Spinal cord (tissue), 10 donors: ENCODE measurements around the gene AUP1. TPM values are rescaled to one million over a fixed set of nuclear protein-coding genes. Genes with fewer than 3 reads are reported as not detected.

Experiments
- DNase-seq, 6 donors: peaks; one replicate each; pipeline versions ENCODE4 v3.0.0 to v3.0.0-alpha.2; 2013 to 2015; ENCODE audit warnings: low spot score in 6 of 6, low read depth in 4 of 6
- H3K27ac ChIP-seq: one replicate; pipeline ENCODE4 v1.5.1; 2013; ENCODE audit warnings: low read depth, low read length, control low read depth
- H3K27me3 ChIP-seq: one replicate; pipeline ENCODE4 v1.6.1; 2013; ENCODE audit warnings: low read length; ENCODE audit not compliant: control insufficient read depth, insufficient read depth
- H3K36me3 ChIP-seq: one replicate; pipeline ENCODE4 v1.6.1; 2013; ENCODE audit warnings: low read length; ENCODE audit not compliant: control insufficient read depth, insufficient read depth
- H3K4me1 ChIP-seq: one replicate; pipeline ENCODE4 v1.6.1; 2013; ENCODE audit warnings: low read length; ENCODE audit not compliant: control insufficient read depth, insufficient read depth
- H3K4me3 ChIP-seq: one replicate; pipeline ENCODE4 v1.5.1; 2013; ENCODE audit warnings: low read depth, low read length, control low read depth
- H3K9me3 ChIP-seq: one replicate; pipeline ENCODE4 v1.6.1; 2013; ENCODE audit warnings: low read length; ENCODE audit not compliant: control insufficient read depth, insufficient read depth
- WGBS: methylation state at CpG from one replicate; pipeline ENCODE4 v1.1.5; 2013; ENCODE audit warnings: missing lambda C conversion rate; ENCODE audit not compliant: insufficient coverage; 5-methylcytosine and 5-hydroxymethylcytosine counted together
- polyA plus RNA-seq, 2 donors: library from polyadenylated mRNA; unstranded; fragments of 120-200 nt; gene quantifications; one replicate each; pipeline ENCODE4 v1.2.1, GENCODE V29; 2013; ENCODE audit not compliant: insufficient read length in 2 of 2
- total RNA-seq, 2 donors: library from RNA; depleted of rRNA in 1 of 2; stranded (reverse); fragments of 120-200 nt in 1 of 2; fragments of >200 nt in 1 of 2; gene quantifications; one replicate each; pipeline versions ENCODE4 v1.2.3 to v1.2.4, GENCODE V29; 2013 to 2014
- donor health status: healthy.

AUP1 gene
- total and polyA plus RNA-seq, 4 donors: 62.6 to 131 (median 104) TPM

- no peak overlapping the region for H3K27ac ChIP-seq
- peaks cover 61% of the 10 kb centered on the region for H3K4me1 ChIP-seq
- no peak for DNase-seq
- H3K9me3 ChIP-seq: no peaks in the 10 kb centered on the region
- H3K4me3 ChIP-seq: no peak overlapping the region
- H3K36me3 ChIP-seq: peaks cover 9% of the 10 kb centered on the region
- H3K27me3 ChIP-seq: peaks cover 94% of the 10 kb centered on the region
Observed at GRCh38 chr2:74500578-74500946, 28.9 kb downstream of the AUP1 start.

- Histone ChIP-seq H3K4me3 (no peak overlapping the region), H3K4me1 (peaks cover 56% of the 10 kb centered on the region), H3K9me3 (no peaks in the 10 kb centered on the region), H3K27ac (no peak overlapping the region), H3K27me3 (peaks cover 89% of the 10 kb centered on the region), H3K36me3 (peaks cover 4% of the 10 kb centered on the region)
- no peak for DNase-seq
- 14% methylated on average over 13 of the region's 15 CpGs for WGBS
Observed at GRCh38 chr2:74499940-74500577, 29.4 kb downstream of the AUP1 start.

DNA sequence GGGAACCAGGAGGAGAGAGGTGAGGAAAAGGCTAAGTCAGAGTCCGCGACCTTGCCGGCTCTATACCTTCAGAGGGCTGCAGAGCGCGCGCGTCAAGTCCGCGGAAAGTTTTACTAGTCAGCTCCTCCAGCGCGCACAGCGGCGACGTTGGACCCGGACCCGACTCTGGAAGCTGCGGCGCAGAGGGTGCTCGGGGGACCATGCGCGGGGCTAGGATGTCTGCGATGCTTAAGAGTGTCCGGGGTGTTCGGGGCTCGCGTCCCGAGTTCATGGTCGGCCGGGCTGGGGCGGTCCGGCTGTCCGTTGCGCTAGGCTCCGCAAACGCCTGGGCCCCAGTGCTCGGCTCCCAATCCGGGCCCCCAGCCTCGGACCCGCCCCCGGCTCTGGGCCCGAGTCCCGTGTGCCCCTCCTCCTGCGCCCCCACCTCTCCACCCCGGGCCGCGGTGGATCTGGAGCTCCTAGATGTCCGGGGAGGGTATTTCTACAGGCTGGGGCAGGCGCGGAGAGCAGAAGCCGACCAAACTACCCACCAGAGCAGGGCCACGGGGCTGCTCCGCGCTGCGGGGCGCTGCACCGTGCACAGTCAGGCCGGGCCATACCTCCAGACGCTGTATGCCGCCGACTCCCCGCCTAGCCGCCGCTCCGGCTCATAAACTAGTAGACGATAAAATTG, 30.1 kb downstream of the AUP1 start, which contains the start of gene LBX2:
Gene LBX2 (minus strand): TSS at position 337 of the 673 bp plus-strand sequence. CDS start 66 bp downstream, at position 271.
- no peak within 1 kb of the TSS for H3K27ac ChIP-seq
- under 1% methylated on average over 62 of the region's 65 CpGs for WGBS
- peaks cover 55% of the 10 kb centered on the region for H3K4me1 ChIP-seq
- no peak within 1 kb of the TSS for H3K4me3 ChIP-seq
- no peak for DNase-seq
- H3K9me3 ChIP-seq: no peaks in the 10 kb centered on the region
- peaks cover 82% of the 10 kb centered on the region for H3K27me3 ChIP-seq
- H3K36me3 ChIP-seq: peaks cover 7% of the 10 kb centered on the region

DNA sequence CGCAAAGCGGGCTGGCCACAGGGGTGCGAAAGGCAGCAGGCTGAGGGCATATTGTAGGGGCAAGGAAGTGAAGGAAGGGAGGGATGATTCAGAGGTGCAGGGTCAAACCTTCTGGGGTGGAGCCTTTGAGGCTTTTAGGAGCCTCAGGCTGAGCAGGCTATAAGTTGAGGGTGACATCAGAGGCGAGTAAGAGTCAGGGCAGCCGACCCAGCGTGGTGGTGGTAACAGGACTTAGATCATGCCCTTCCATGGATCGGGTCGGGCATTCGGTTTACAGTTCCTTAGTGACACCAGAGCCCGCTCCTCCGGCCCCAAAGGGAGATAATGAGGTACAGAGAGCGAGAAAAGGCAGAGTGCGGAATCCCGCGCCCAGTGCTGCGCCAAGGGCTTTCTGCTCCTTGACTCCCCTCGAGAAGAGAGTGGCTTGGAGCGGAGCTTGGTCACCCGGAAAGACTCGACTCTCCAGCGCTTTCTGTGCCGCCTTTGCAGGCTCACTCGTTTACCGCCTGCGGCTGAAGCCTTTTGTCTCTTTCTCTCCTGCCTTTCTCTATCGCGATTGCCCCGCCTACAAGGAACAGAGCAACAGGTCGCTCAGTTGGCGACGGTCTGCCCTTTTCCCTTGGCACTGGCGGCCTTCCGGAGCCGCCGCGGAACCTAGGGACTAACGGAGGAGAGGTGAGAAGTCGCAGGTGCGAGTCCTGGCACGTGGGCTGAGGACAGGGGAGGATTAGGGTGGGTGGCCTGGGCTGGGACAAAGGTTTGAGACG, 30.8 kb downstream of the AUP1 start:
- no peaks in the 10 kb centered on the region for H3K9me3 ChIP-seq
- under 1% methylated on average over 41 of the region's 41 CpGs for WGBS
- H3K36me3 ChIP-seq: peaks cover 10% of the 10 kb centered on the region
- DNase-seq: no peak
- no peak overlapping the region for H3K27ac ChIP-seq
- peaks cover 75% of the 10 kb centered on the region for H3K27me3 ChIP-seq
- peaks cover 49% of the 10 kb centered on the region for H3K4me1 ChIP-seq
- no peak overlapping the region for H3K4me3 ChIP-seq

- DNase-seq: no peak
- H3K27me3 ChIP-seq: peaks cover 68% of the 10 kb centered on the region
- H3K27ac ChIP-seq: no peak overlapping the region
- H3K4me1 ChIP-seq: peaks cover 42% of the 10 kb centered on the region
- H3K9me3 ChIP-seq: no peaks in the 10 kb centered on the region
- no peak overlapping the region for H3K4me3 ChIP-seq
- WGBS: 1% methylated on average over 60 of the region's 61 CpGs
- H3K36me3 ChIP-seq: peaks cover 17% of the 10 kb centered on the region
Observed at GRCh38 chr2:74497777-74498499, 31.6 kb downstream of the AUP1 start.

GRCh38 chr2:74496997-74497776, 32.3 kb downstream of the AUP1 start:
- no peak overlapping the region for H3K4me3 ChIP-seq
- 45% methylated on average over 6 of the region's 19 CpGs for WGBS
- no peaks in the 10 kb centered on the region for H3K9me3 ChIP-seq
- H3K4me1 ChIP-seq: peaks cover 34% of the 10 kb centered on the region
- H3K27me3 ChIP-seq: peaks cover 60% of the 10 kb centered on the region
- no peak overlapping the region for H3K27ac ChIP-seq
- peaks cover 24% of the 10 kb centered on the region for H3K36me3 ChIP-seq
- DNase-seq: no peak

DNA sequence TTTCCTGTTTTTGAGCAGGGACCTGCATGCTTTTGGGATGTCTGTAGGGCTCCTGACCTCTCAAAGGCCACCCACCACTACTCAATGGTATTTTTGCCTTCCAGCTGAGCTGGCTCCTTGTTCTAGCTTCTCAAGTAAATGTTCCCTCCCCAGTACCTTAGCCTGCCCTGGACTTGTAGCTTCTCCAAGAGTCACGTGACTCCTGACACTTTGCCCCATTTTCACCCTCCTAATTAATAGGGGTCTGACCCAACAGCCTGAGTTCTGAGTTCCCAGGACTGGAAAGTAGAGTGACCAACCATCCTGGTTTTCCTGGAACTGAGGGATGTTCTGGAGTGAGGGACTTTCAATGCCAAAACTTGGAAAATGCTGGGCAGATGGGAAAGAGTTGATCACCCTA, 34.1 kb downstream of the AUP1 start:
- no CpG with 5 or more reads among the region's 1 CpG for WGBS
- H3K27ac ChIP-seq: no peak overlapping the region
- peaks cover 43% of the 10 kb centered on the region for H3K27me3 ChIP-seq
- no peak for DNase-seq
- peaks cover 30% of the 10 kb centered on the region for H3K4me1 ChIP-seq
- no peak overlapping the region for H3K4me3 ChIP-seq
- no peaks in the 10 kb centered on the region for H3K9me3 ChIP-seq
- peaks cover 42% of the 10 kb centered on the region for H3K36me3 ChIP-seq

- Histone ChIP-seq H3K9me3 (no peaks in the 10 kb centered on the region), H3K36me3 (peaks cover 61% of the 10 kb centered on the region), H3K27ac (no peak overlapping the region), H3K27me3 (peaks cover 24% of the 10 kb centered on the region), H3K4me1 (peaks cover 12% of the 10 kb centered on the region), H3K4me3 (no peak overlapping the region)
- 97% methylated on average over 3 of the region's 3 CpGs for WGBS
- DNase-seq: no peak
Observed at GRCh38 chr2:74493546-74493945, 36.0 kb downstream of the AUP1 start.
